ENCODE results near the gene ROBO1. TPM values are rescaled to one million over a fixed set of nuclear protein-coding genes. Genes with fewer than 3 reads are reported as not detected.

The ROBO1 gene
- total and polyA plus RNA-seq, 2 of the 13 experiments (the other 11 are each of a cell fraction or from before 2014, with no cell fraction given), result 52.2 to 71.0 TPM

- WGBS (ENCODE audit: low lambda C conversion rate), result 0% methylated on average over 2 of the region's 2 CpGs
- Histone ChIP-seq H3K27me3 (ENCODE audit: control insufficient read depth in 1 of 2, insufficient read depth in 2 of 2, low read length in 2 of 2) (no peaks in the 10 kb centered on the region), H4K20me1 (ENCODE audit: insufficient read depth, low read length) (no peaks in the 10 kb centered on the region), H3K36me3 (replicated peaks in 1 of 2; ENCODE audit: control insufficient read depth in 1 of 2, insufficient read depth in 2 of 2, low read length in 2 of 2) (no peaks in the 10 kb centered on the region), H3K4me2 (ENCODE audit: low read depth, low read length) (no peak overlapping the region), H3K9me3 (ENCODE audit: low read length) (no peaks in the 10 kb centered on the region), H3K4me3 (replicated peaks in 1 of 3; ENCODE audit: insufficient read depth in 1 of 3, low read depth in 2 of 3, low read length in 3 of 3) (no peak overlapping the region), H2AFZ (ENCODE audit: low read length) (no peak overlapping the region), H3K9ac (ENCODE audit: insufficient read depth, low read depth, low read length) (no peak overlapping the region), H3K4me1 (ENCODE audit: insufficient read depth, low read length) (no peaks in the 10 kb centered on the region), H3K27ac (ENCODE audit: extremely low read length, insufficient read depth, low read length) (no peak overlapping the region), H3K79me2 (ENCODE audit: insufficient read depth, low read length) (no peaks in the 10 kb centered on the region)
- ChIA-PET POLR2A (no interaction called here), CTCF (ENCODE audit: low intra/inter-chr PET ratio, low total read pairs) (no interaction called here)
- DNase-seq (ENCODE audit: low spot score) (no peak), ATAC-seq (no peak), FAIRE-seq (no peak)
- no TSS peak for BruUV-seq (replicated peaks)
- in situ Hi-C loops (cut with HindIII; ENCODE audit: extremely low pct_ligation_motif_present, low pct_unique_long_range_greater_than_20kb) (no loop called here), intact Hi-C loops (cut with micrococcal nuclease; ENCODE audit: unreplicated experiment) (no loop called here)
- TF ChIP-seq RORA (CRISPR knock-in tag; IDR thresholded peaks at IDR 0.05) (no peak), NFKB2 (CRISPR knock-in tag; IDR thresholded peaks at IDR 0.05; ENCODE audit: borderline replicate concordance) (no peak), ETV6 (CRISPR knock-in tag; conservative IDR thresholded peaks at IDR 0.05) (no peak), BCL3 (CRISPR knock-in tag; IDR thresholded peaks at IDR 0.05) (no peak), ZNF407 (CRISPR knock-in tag; IDR thresholded peaks at IDR 0.05; ENCODE audit: not compliant biosample characterization) (no peak), ZKSCAN8 (CRISPR knock-in tag; IDR thresholded peaks at IDR 0.05; ENCODE audit: borderline replicate concordance) (no peak), ZNF101 (CRISPR knock-in tag; IDR thresholded peaks at IDR 0.05; ENCODE audit: borderline replicate concordance, low read depth) (no peak), ZNF639 (CRISPR knock-in tag; conservative IDR thresholded peaks at IDR 0.05) (no peak), SNAPC2 (CRISPR knock-in tag; IDR thresholded peaks at IDR 0.05) (no peak), ZNF619 (CRISPR knock-in tag; IDR thresholded peaks at IDR 0.05) (no peak), HOMEZ (CRISPR knock-in tag; IDR thresholded peaks at IDR 0.05; ENCODE audit: low read depth) (no peak), HIVEP1 (CRISPR knock-in tag; IDR thresholded peaks at IDR 0.05) (no peak), ZNF180 (CRISPR knock-in tag; IDR thresholded peaks at IDR 0.05; ENCODE audit: borderline replicate concordance, low read depth) (no peak), ZNF451 (CRISPR knock-in tag; IDR thresholded peaks at IDR 0.05) (no peak)
These were observed 314.2 kb downstream of the ROBO1 start for GRCh38 chr3:79453600-79453999.
